Measurements from ENCODE around the gene PLXNA1.

PLXNA1 gene

GRCh38 chr3:127019449-127019848, 36.5 kb downstream of the PLXNA1 start:
- DNase-seq, result no peak

- no peak for DNase-seq
Observed at GRCh38 chr3:127020543-127020942, 37.6 kb downstream of the PLXNA1 start.

GRCh38 chr3:127022849-127023248, 39.9 kb downstream of the PLXNA1 start:
- no peak for DNase-seq

GRCh38 chr3:127025456-127025855, 42.5 kb downstream of the PLXNA1 start:
- no peak for DNase-seq

GRCh38 chr3:127026036-127026435, 43.1 kb downstream of the PLXNA1 start:
- no peak for DNase-seq

GRCh38 chr3:127026661-127027060, 43.7 kb downstream of the PLXNA1 start:
- DNase-seq, result no peak

- no peak for DNase-seq
Observed at GRCh38 chr3:127027061-127027735, 44.3 kb downstream of the PLXNA1 start.

GRCh38 chr3:127027811-127028548, 45.1 kb downstream of the PLXNA1 start:
- no peak for DNase-seq

GRCh38 chr3:127028781-127029657, 46.1 kb downstream of the PLXNA1 start:
- no peak for DNase-seq

GRCh38 chr3:127029658-127030507, 47.0 kb downstream of the PLXNA1 start:
- DNase-seq, result no peak

- no peak for DNase-seq
Observed at GRCh38 chr3:127030508-127031412, 47.8 kb downstream of the PLXNA1 start.

GRCh38 chr3:127031413-127031810, 48.5 kb downstream of the PLXNA1 start:
- no peak for DNase-seq

GRCh38 chr3:127031845-127032244, 48.9 kb downstream of the PLXNA1 start:
- DNase-seq, result no peak

- no peak for DNase-seq
Observed at GRCh38 chr3:127032296-127032990, 49.5 kb downstream of the PLXNA1 start.
